Middle frontal gyrus (tissue), 1 donor: ENCODE measurements around the gene UBE2L5.
"Not testable (repeated sequence)": the region's sequence is repeated elsewhere in the genome, so short reads cannot be mapped to it uniquely, and the experiment has no call there.

Experiments used
- DNase-seq: peaks from one replicate; pipeline ENCODE4 v3.0.0-alpha.2; 2015; ENCODE audit warnings: low spot score; ENCODE audit errors: extremely low spot score

The UBE2L5 gene

DNA sequence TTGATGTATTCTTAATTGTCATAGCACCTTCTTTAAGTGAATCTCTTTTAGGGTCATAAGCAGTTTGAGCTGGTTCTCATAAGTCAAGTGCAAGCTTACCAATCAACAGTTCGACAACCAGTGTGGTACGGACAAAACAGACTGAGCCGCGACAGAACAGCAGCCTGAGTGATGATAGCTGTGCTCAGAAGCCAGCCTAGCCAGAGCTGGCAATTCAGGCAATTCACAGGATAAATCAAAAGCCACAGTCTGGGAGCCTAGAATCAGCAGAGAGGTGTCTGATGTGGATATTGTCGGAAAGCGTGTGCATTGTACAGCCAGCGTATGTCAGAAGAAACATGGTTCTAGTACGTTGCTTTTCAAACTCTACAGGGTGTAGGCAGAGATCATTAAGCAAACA is 14.9 kb downstream of the UBE2L5 start:
- DNase-seq = no peak

GRCh38 chr13:30438286-30438685 is 16.0 kb downstream of the UBE2L5 start:
- DNase-seq = no peak

- no peak for DNase-seq
Measured at GRCh38 chr13:30440910-30441703, 18.8 kb downstream of the UBE2L5 start.

- no peak for DNase-seq
Measured at GRCh38 chr13:30442926-30443325, 20.6 kb downstream of the UBE2L5 start.

DNA sequence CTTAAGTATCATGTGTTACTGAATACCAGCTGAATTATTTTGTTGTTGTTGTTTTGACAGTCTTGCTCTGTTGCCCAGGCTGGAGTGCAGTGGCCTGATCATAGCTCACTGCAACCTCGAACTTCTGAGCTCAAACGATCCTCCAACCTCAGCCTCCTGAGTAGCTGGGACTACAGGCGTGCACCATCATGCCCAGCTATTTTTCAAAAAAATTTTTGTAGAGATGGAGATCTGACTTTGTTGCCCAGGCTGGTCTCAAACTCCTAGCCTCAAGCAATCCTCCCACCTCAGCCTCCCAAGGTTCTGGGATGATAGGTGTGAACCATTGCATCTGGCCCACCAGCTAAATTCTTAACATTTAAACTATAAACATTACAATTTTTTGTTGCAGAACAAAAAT is 21.2 kb downstream of the UBE2L5 start:
- DNase-seq = not testable (repeated sequence)

- DNase-seq = no peak
Measured at GRCh38 chr13:30443957-30444404, 21.7 kb downstream of the UBE2L5 start.

DNA sequence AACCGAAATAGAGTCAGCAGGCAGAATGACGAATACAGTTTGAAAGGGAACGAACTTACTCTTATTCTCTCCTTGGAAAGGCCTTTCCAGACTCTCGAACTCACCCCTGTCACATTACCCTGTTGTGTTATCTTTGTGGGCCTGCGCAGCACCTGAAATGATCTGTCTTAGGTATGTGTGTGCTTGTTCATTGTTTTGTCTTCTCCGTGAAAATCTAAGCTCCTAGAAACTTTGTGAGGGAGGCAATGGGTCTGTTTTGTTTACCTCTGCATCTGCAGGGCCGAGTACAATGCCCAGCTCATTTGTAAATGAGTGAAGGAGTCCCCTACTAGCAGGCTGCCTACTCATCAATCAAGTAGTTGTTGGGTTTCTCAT is 23.8 kb downstream of the UBE2L5 start:
- DNase-seq = no peak

- no peak for DNase-seq
Measured at GRCh38 chr13:30448441-30448840, 26.1 kb downstream of the UBE2L5 start.

- no peak for DNase-seq
Measured at GRCh38 chr13:30450066-30450465, 27.8 kb downstream of the UBE2L5 start.

- not testable (repeated sequence) for DNase-seq
Measured at GRCh38 chr13:30451476-30451875, 29.2 kb downstream of the UBE2L5 start.

DNA sequence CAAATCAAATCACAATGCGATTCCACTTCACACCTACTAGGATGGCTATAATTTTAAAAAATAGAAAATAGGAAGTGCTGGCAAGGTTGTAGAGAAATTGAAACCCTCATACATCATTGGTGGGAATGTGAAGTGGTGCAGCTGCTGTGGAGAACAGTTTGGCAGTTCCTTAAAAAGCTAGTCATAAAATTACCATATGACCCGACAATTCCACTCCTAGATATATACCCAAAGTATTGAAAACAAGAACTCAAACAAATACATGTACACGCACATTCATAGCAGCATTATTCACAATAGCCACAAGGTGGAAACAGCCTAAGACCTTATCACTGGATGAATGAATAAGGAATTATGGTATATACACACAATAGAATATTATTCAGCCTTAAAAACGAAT is 31.4 kb downstream of the UBE2L5 start:
- no peak for DNase-seq

DNA sequence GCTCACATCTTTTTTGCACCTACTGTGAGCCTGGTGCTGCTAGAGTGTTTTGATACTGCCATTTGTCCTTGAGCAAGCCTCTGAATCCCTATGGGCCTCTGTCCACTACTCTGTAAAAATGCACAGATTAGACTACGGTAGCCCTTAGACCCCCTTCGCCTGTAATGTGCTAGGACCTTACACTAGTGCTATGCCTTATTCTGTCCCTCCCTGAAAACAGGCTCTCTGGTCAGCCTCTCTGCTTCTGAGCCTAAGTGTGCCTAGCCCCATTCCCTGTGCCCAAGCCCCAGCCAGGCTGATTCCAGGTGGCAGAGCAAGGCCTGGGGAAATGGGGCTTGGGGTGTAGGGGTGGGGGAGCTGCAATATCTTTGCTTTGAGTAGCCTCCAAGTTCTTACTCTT is 32.7 kb downstream of the UBE2L5 start:
- DNase-seq = no peak

GRCh38 chr13:30456290-30456689 is 34.0 kb downstream of the UBE2L5 start:
- DNase-seq = no peak

GRCh38 chr13:30457306-30457891 is 35.1 kb downstream of the UBE2L5 start:
- DNase-seq = no peak

- peak; percentile 6 for DNase-seq
Measured at GRCh38 chr13:30461279-30462066, 39.2 kb downstream of the UBE2L5 start.

DNA sequence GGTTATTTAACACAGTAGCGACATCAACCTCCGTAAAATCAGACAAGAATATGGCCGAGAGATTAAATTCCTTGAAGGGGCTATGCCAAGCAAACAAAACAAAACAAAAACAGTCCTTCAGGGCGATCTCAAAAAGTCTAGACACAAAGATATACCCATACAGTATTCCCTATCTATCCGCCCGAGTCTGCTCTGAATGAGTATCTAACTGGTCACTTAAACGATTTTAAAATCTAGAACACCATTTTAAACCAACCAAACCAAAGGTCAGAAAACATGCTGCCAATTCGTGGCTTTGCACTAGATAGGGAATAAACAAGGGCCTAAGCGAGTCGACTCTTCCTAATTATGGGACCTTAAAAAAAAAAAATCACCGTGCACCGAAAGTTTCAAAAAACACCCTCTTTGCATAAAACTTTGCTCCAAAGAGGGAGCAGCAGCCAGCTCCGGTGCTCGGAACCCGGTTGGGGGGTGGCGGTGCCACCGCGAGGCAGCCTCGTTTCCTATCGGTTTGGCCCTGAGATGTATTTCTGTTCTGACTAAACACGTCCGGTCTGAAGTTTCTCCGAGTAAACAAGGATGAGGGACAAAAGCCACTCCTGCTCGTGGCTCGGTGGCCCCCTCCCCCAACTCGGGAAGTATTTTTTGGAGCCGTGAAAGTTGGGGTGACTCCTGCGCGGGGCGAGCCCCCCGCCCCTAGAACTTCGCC is 41.6 kb downstream of the UBE2L5 start:
- DNase-seq = no peak

DNA sequence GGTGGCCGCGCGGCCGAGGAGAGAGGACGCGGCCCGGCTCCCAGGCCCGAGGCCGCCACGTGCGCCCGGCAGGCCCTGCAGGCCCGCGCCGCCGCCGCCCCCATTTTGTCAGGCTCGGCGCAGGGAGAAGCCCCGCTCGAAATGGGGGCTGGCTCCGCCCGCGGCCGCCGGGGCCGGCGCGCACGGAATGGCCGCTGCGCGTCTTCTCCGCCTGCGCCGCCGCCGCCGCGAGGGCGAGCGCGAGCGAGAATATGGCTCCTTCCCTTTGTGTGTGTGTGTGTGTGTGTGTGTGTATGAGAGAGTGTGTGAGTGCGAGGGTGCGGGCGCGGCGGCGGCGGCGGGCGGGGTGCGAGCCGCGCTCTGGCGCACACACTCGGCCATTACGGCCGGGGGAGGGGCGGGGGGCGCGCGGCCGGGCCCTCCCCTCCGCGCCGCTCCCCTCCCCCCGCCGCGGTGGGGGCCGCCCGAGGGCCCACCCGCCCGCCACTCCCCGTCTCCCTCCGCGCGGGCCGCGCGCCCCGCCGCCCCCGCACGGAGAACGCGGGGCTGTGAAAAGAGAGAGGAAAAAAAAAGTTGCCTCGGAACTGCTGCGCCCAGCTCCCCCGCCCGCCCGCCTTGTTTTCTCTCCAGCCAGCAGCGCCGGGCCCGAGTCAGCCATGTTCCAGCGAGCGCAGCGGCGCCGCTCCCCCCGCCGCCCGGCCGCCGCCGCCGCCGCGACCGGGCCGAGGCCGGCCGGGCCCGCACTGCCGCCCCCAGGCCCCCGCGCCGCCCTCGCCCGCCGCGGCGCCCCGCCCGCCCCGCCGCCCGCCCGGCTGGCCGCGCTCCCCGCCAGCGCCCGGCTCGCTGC is 42.4 kb downstream of the UBE2L5 start:
- DNase-seq = peak; percentile 43

DNA sequence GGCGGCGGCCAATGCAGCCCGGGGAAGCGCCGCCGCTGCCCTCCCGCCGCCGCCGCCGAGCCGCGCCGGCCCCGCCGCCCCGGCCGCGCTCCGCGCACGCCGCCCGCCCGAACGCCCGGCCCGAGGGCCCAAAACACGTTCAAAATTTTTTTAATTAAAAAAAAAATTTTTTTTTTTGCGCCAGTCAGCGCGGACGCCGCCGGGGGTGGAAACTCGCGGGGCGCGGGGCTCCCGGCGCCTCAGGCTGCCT is 43.0 kb downstream of the UBE2L5 start:
- no peak for DNase-seq

DNA sequence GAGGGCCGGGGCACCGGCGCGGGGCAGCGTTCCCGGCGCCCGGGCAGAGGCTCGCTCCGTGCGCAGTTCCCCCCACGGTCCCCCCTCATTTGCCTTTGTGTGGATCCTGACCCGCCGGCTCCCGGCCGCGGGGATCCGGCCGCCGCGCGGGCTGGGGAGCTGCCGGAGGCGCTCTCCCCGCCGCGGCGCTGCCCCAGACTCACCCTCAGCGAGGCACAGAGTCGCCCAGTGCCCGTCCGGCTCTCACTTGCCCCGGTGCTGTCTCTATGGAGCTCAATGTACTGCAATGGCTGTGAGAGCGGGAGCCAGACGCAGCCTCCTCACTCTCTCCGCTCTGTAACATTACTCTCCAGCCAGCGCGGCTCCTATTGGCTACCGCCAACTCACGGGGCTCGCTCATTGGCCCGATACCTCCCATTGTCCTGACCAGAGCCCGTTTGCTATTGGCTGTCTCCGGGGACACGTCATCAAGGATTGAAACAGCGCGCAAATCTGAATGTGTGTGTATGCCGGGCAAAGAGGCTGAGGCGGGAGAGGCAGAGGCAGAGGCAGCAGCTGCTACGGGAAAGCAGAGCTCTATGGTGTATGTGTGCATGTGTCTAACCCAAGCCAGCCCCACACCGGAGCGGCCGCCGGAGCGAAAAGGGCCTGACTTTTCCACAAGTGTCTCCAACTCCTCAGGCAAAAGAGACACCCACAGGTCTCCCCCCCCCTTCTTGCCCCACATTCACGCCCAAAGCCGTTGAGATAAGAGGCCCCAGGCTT is 43.5 kb downstream of the UBE2L5 start, which contains the start of gene HMGB1:
Gene HMGB1 (minus strand): TSS at position 344 of the 765 bp plus-strand sequence. CDS start 2,256 bp downstream, outside the sequence.
- DNase-seq = peak; percentile 98

DNA sequence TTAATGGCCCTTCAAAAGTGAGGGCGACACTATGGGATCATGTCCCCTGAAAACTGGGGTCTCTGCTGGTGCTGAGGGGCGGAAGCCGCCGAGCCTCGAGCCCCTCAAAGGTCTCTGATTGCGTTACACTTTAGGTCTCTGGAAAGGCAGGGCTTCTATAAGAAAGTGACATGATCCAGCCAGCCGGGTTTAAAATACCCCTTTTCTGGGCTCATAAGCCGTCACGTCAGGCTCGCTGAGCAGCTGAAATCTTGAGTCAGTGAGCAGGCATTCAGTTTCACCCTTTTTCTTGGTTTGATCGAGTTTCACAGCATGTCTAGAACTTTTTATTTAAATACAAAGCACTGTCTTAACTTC is 44.0 kb downstream of the UBE2L5 start:
- DNase-seq = no peak
